Measurements from ENCODE around the gene SLC22A1. TPM values are rescaled to one million over a fixed set of nuclear protein-coding genes. Genes with fewer than 3 reads are reported as not detected.

The SLC22A1 gene
- total RNA-seq, 1 experiment from 2014 or later: 0.39 TPM

GRCh38 chr6:160104821-160105517 lies 16.6 kb upstream of the SLC22A1 start:
- no CpG with 5 or more reads among the region's 20 CpGs for WGBS (ENCODE audit: extremely low coverage, insufficient read length, low lambda C conversion rate)

More at GRCh38 chr6:160104821-160105517, 16.6 kb upstream of the SLC22A1 start:
- H3K23me2 ChIP-seq (ENCODE audit: insufficient read length, low read depth, low read length, poor library complexity, severe bottlenecking): no peaks in the 10 kb centered on the region
- no peak overlapping the region for H2BK20ac ChIP-seq (ENCODE audit: low read depth, low read length, poor library complexity, severe bottlenecking)
- H3K27ac ChIP-seq (ENCODE audit: insufficient read length, low read depth, low read length): no peak overlapping the region
- H3K4ac ChIP-seq (ENCODE audit: low read depth, low read length): no peak overlapping the region
- H3K27me3 Mint-ChIP-seq (ENCODE audit: low read depth): no peaks in the 10 kb centered on the region
- no peak overlapping the region for H3K27ac Mint-ChIP-seq
- H2BK5ac ChIP-seq (ENCODE audit: insufficient read length, low read length): no peak overlapping the region
- no peak overlapping the region for H2BK15ac ChIP-seq (ENCODE audit: low read depth, low read length)
- H3K79me1 ChIP-seq (ENCODE audit: insufficient read depth, low read depth, low read length, poor library complexity, severe bottlenecking): no peaks in the 10 kb centered on the region
- no peak overlapping the region for H2AK5ac ChIP-seq (ENCODE audit: insufficient read length, low read length)
- no peak overlapping the region for H3K9ac ChIP-seq (ENCODE audit: extremely low read depth, insufficient read length, low read length)
- no peaks in the 10 kb centered on the region for H3K79me2 ChIP-seq (ENCODE audit: insufficient read depth, low read length)
- H3K14ac ChIP-seq (ENCODE audit: insufficient read depth, low read length): no peak overlapping the region
- H2BK12ac ChIP-seq (ENCODE audit: insufficient read length, low read depth, low read length): no peak overlapping the region
- no peak overlapping the region for H2BK120ac ChIP-seq (ENCODE audit: low read depth, low read length, poor library complexity, severe bottlenecking)
- TF ChIP-seq CTCF (conservative IDR thresholded peaks at IDR 0.05): peak; percentile 31; the same call in 1 of the 3 replicates
- H3K27me3 ChIP-seq (ENCODE audit: insufficient read depth, low read length): no peaks in the 10 kb centered on the region
- H3K18ac ChIP-seq (ENCODE audit: insufficient read length, low read depth, low read length): no peak overlapping the region
- peaks cover 35 to 54% (median 37%) of the 10 kb centered on the region in 3 experiments; a peak in 6 of 7 replicates for H3K36me3 Mint-ChIP-seq (ENCODE audit: insufficient read depth in 1 of 3, low read depth in 3 of 3)
- H3K56ac ChIP-seq (ENCODE audit: insufficient read length, low read depth, low read length): no peak overlapping the region
- H4K8ac ChIP-seq (replicated peaks; ENCODE audit: insufficient read length, low read depth, low read length): no peak overlapping the region
- DNase-seq: no peak
- H3K4me3 Mint-ChIP-seq: no peak overlapping the region
- no peak overlapping the region for H4K5ac ChIP-seq (ENCODE audit: insufficient read length, low read depth, low read length)
- H3T11ph ChIP-seq (ENCODE audit: low read length): no peak overlapping the region
- no peaks in the 10 kb centered on the region for H3K9me3 ChIP-seq (ENCODE audit: control insufficient read depth, low read depth, low read length)
- H3K4me1 ChIP-seq (ENCODE audit: insufficient read depth, low read length): no peaks in the 10 kb centered on the region
- H2AFZ ChIP-seq (ENCODE audit: low read length): no peak overlapping the region
- no peak overlapping the region for H4K91ac ChIP-seq (ENCODE audit: insufficient read length, low read depth, low read length)
- H3K4me2 ChIP-seq (ENCODE audit: insufficient read depth, insufficient read length, low read length): no peak overlapping the region
- no peaks in the 10 kb centered on the region for H3K9me3 Mint-ChIP-seq
- H3K23ac ChIP-seq (ENCODE audit: insufficient read length, low read depth, low read length): no peak overlapping the region
- no peaks in the 10 kb centered on the region for H3K4me1 Mint-ChIP-seq
- no peaks in the 10 kb centered on the region for H4K20me1 ChIP-seq (ENCODE audit: control insufficient read depth, insufficient read depth, insufficient read length)

Measured in H9 (cell line).